H1 (cell line): ENCODE results near the gene RRAD. TPM values are rescaled to one million over a fixed set of nuclear protein-coding genes. Genes with fewer than 3 reads are reported as not detected.
"Not testable (repeated sequence)": the region's sequence is repeated elsewhere in the genome, so short reads cannot be mapped to it uniquely, and the experiment has no call there.

Experiments
- CTCF ChIA-PET: fragments of 300-600 bp; sonication (Branson Sonifier 250); formaldehyde crosslinking; loops from one replicate; lab custom pipeline; 2021; ENCODE audit not compliant: partially characterized antibody; lab: Charles Lee
- POLR2A ChIA-PET: fragments of 300-600 bp; sonication (Branson Sonifier 250); formaldehyde crosslinking; loops from one replicate; lab custom pipeline; 2021; ENCODE audit warnings: inconsistent platforms; ENCODE audit not compliant: partially characterized antibody; lab: Charles Lee
- DNase-seq, 2 experiments: peaks; one replicate each; pipeline versions ENCODE4 v3.0.0 to v3.0.0-alpha.2; 2010 to 2022; ENCODE audit warnings: low spot score in 2 of 2, low read depth in 1 of 2, mixed read lengths in 1 of 2
- FAIRE-seq: peaks from 2 replicates; lab custom pipeline; 2011; peaks lifted over from hg19 to GRCh38; lab: Jason Lieb, UNC
- H2AFZ ChIP-seq: 2 replicates; pipeline ENCODE4 v1.8.1; 2012; ENCODE audit warnings: low read length, inconsistent platforms
- H2AK5ac ChIP-seq: 2 replicates; pipeline ENCODE4 v1.6.1; 2013; ENCODE audit warnings: low read depth, low read length
- H2BK120ac ChIP-seq: replicated peaks from 2 replicates; pipeline ENCODE3; 2013; ENCODE audit warnings: low read depth, low read length, inconsistent platforms
- H2BK12ac ChIP-seq: 2 replicates; pipeline ENCODE4 v1.6.1; 2013; ENCODE audit warnings: low read depth, low read length
- H2BK15ac ChIP-seq: 2 replicates; pipeline ENCODE4 v1.6.1; 2013; ENCODE audit warnings: low read length
- H2BK20ac ChIP-seq: 2 replicates; pipeline ENCODE4 v1.6.1; 2013; ENCODE audit warnings: low read length
- H2BK5ac ChIP-seq: 2 replicates; pipeline ENCODE4 v1.6.1; 2013; ENCODE audit warnings: low read depth, low read length
- H3K14ac ChIP-seq: 2 replicates; pipeline ENCODE4 v1.6.1; 2013; ENCODE audit warnings: inconsistent platforms; ENCODE audit not compliant: insufficient read length
- H3K18ac ChIP-seq: 2 replicates; pipeline ENCODE4 v1.6.1; 2013; ENCODE audit warnings: low read length; ENCODE audit errors: extremely low read depth
- H3K23ac ChIP-seq: 2 replicates; pipeline ENCODE4 v1.6.1; 2013; ENCODE audit warnings: inconsistent platforms; ENCODE audit not compliant: insufficient read length
- H3K23me2 ChIP-seq: 2 replicates; pipeline ENCODE4 v1.6.1; 2013; ENCODE audit warnings: low read depth, low read length
- H3K27ac ChIP-seq: 2 replicates; pipeline ENCODE4 v1.6.1; 2011; ENCODE audit warnings: low read depth, low read length, inconsistent platforms
- H3K27me3 ChIP-seq, 4 experiments: replicated peaks in 1 of 4; 1 replicate in 1 of 4; 2 replicates in 3 of 4; pipeline versions ENCODE4 v1.6.1 to v1.8.1; 2011 to 2013; ENCODE audit warnings: low read length in 3 of 4, mild to moderate bottlenecking in 3 of 4, inconsistent platforms in 2 of 4, mixed read lengths in 2 of 4, moderate library complexity in 1 of 4; ENCODE audit not compliant: control insufficient read depth in 3 of 4, insufficient read depth in 3 of 4; ENCODE audit errors: extremely low read depth in 1 of 4
- H3K36me3 ChIP-seq, 4 experiments: 2 replicates each; pipeline versions ENCODE4 v1.6.1 to v1.8.1; 2011 to 2013; ENCODE audit warnings: mild to moderate bottlenecking in 4 of 4, low read length in 3 of 4, moderate library complexity in 2 of 4, control low read depth in 1 of 4, inconsistent platforms in 1 of 4; ENCODE audit not compliant: insufficient read depth in 4 of 4, control insufficient read depth in 2 of 4
- H3K4ac ChIP-seq: replicated peaks from 2 replicates; pipeline ENCODE3; 2013; ENCODE audit warnings: low read length, low read depth, mixed read lengths, inconsistent platforms; ENCODE audit not compliant: insufficient read length
- H3K4me1 ChIP-seq, 4 experiments: replicated peaks in 1 of 4; 1 replicate in 1 of 4; 2 replicates in 3 of 4; pipeline versions ENCODE4 v1.6.1 to v1.8.1; 2011 to 2013; ENCODE audit warnings: low read length in 3 of 4, inconsistent platforms in 2 of 4, mixed read lengths in 1 of 4; ENCODE audit not compliant: insufficient read depth in 4 of 4, control insufficient read depth in 3 of 4
- H3K4me2 ChIP-seq, 2 experiments: 2 replicates each; pipeline versions ENCODE4 v1.6.1 to v1.8.1; 2011 to 2013; ENCODE audit warnings: low read depth in 2 of 2, low read length in 2 of 2, control low read depth in 1 of 2, inconsistent platforms in 1 of 2, mild to moderate bottlenecking in 1 of 2; ENCODE audit not compliant: insufficient read depth in 1 of 2
- H3K4me3 ChIP-seq, 4 experiments: fragments of 200-600, 300-600 bp in 1 of 4; sonication (generic), shearing (Covaris generic), sonication (Bioruptor Twin) in 1 of 4; 2 replicates each; pipeline versions ENCODE4 v1.5.1 to v1.8.1; 2011 to 2016; ENCODE audit warnings: low read length in 4 of 4, low read depth in 3 of 4, control low read depth in 2 of 4, inconsistent platforms in 2 of 4, mild to moderate bottlenecking in 2 of 4, mixed read lengths in 1 of 4, moderate library complexity in 1 of 4; ENCODE audit not compliant: insufficient read depth in 2 of 4; ENCODE audit errors: extremely low read depth in 1 of 4
- H3K56ac ChIP-seq: replicated peaks from 2 replicates; pipeline ENCODE3; 2013; ENCODE audit warnings: low read depth, mild to moderate bottlenecking, mixed read lengths, low read length, inconsistent platforms; ENCODE audit not compliant: insufficient read length
- H3K79me1 ChIP-seq: 2 replicates; pipeline ENCODE4 v1.6.1; 2013; ENCODE audit warnings: low read depth, low read length, control low read depth
- H3K79me2 ChIP-seq, 2 experiments: 2 replicates each; pipeline versions ENCODE4 v1.6.1 to v1.8.1; 2012 to 2013; ENCODE audit warnings: low read length in 2 of 2, mild to moderate bottlenecking in 2 of 2, inconsistent platforms in 1 of 2; ENCODE audit not compliant: insufficient read depth in 2 of 2, control insufficient read depth in 1 of 2
- H3K9ac ChIP-seq, 4 experiments: replicated peaks in 1 of 4; 1 replicate in 1 of 4; 2 replicates in 3 of 4; pipeline versions ENCODE4 v1.6.1 to v1.8.1; 2011 to 2013; ENCODE audit warnings: low read depth in 3 of 4, low read length in 3 of 4, control low read depth in 2 of 4, mild to moderate bottlenecking in 2 of 4, moderate library complexity in 2 of 4, inconsistent platforms in 1 of 4; ENCODE audit errors: extremely low read depth in 1 of 4
- H3K9me3 ChIP-seq, 2 experiments: 2 replicates each; pipeline versions ENCODE4 v1.6.1 to v1.8.1; 2012 to 2013; ENCODE audit warnings: mild to moderate bottlenecking in 2 of 2, moderate library complexity in 2 of 2, control low read depth in 1 of 2, inconsistent platforms in 1 of 2, low read depth in 1 of 2, low read length in 1 of 2, mixed read lengths in 1 of 2; ENCODE audit not compliant: insufficient read depth in 2 of 2
- H4K20me1 ChIP-seq, 2 experiments: replicated peaks in 1 of 2; 2 replicates each; pipeline versions ENCODE3 to v1.8.1; 2011 to 2013; ENCODE audit warnings: inconsistent platforms in 2 of 2, low read length in 2 of 2, mild to moderate bottlenecking in 1 of 2; ENCODE audit not compliant: insufficient read depth in 2 of 2, control insufficient read depth in 1 of 2
- H4K5ac ChIP-seq: 2 replicates; pipeline ENCODE4 v1.6.1; 2013; ENCODE audit warnings: low read length, low read depth, mixed read lengths, inconsistent platforms; ENCODE audit not compliant: insufficient read length
- H4K8ac ChIP-seq: 2 replicates; pipeline ENCODE4 v1.8.0; 2013; ENCODE audit warnings: mild to moderate bottlenecking, moderate library complexity, low read length, inconsistent platforms; ENCODE audit not compliant: insufficient read depth; ENCODE audit errors: extremely low read depth
- H4K91ac ChIP-seq: replicated peaks from 2 replicates; pipeline ENCODE3; 2013; ENCODE audit warnings: low read length, mixed read lengths, inconsistent platforms; ENCODE audit not compliant: insufficient read length
- GTF2F1 ChIP-seq: IDR thresholded peaks from 2 replicates; pipeline ENCODE4 v1.6.1; 2012; ENCODE audit warnings: low read depth, low read length, improper control_type of control experiment, borderline replicate concordance
- MAFK ChIP-seq: IDR thresholded peaks from 2 replicates; pipeline ENCODE4 v1.6.1; 2012; ENCODE audit warnings: low read depth, mild to moderate bottlenecking, improper control_type of control experiment, low read length
- RNF2 ChIP-seq: fragments of 200-900, 300-1000 bp; sonication (generic); IDR thresholded peaks from 2 replicates; pipeline ENCODE4 v1.7.1; 2016; ENCODE audit warnings: borderline replicate concordance, low read depth, mild to moderate bottlenecking, antibody characterized with exemption, low read length; ENCODE audit not compliant: poor library complexity, severe bottlenecking; ENCODE audit errors: missing control alignments
- ZNF274 ChIP-seq: IDR thresholded peaks from 2 replicates; pipeline ENCODE4 v1.7.0; 2012; ENCODE audit warnings: low read length, borderline replicate concordance; ENCODE audit errors: extremely low read depth
- whole genome bisulfite sequencing, 2 experiments: shearing (Covaris generic) in 1 of 2; methylation state at CpG; one replicate each; pipeline versions ENCODE4 v1.1.6 to v1.1.7; 2013 to 2015; ENCODE audit warnings: low lambda C conversion rate in 2 of 2, mixed read lengths in 2 of 2, inconsistent platforms in 1 of 2, low coverage in 1 of 2, missing lambda C conversion rate in 1 of 2; ENCODE audit not compliant: insufficient replicate concordance in 2 of 2, insufficient coverage in 1 of 2, insufficient read length in 1 of 2; ENCODE audit errors: extremely low coverage in 1 of 2, missing lambda C conversion rate in 1 of 2; 5-methylcytosine and 5-hydroxymethylcytosine counted together
- polyA plus RNA-seq, 7 experiments: library from polyadenylated mRNA; depleted of rRNA in 3 of 7; stranded (reverse) in 5 of 7; unstranded in 2 of 7; fragments of >200 nt in 5 of 7; fragments of 200-250 nt in 2 of 7; gene quantifications; 1 replicate in 5 of 7; 2 replicates in 1 of 7; 4 replicates in 1 of 7; pipeline versions ENCODE4 v1.2.1 to v1.2.3, GENCODE V29; 2011 to 2013; ENCODE audit warnings: missing spikeins in 2 of 7, mixed read lengths in 2 of 7
- total RNA-seq: library from RNA; stranded (reverse); fragmentation: NEBNext Ultra II Directional; extraction: Animal tissue kit (Norgen Biotek cat#: 25700); gene quantifications from 2 replicates; pipeline ENCODE4 v1.2.1, GENCODE V29; 2021

RRAD gene
- total and polyA plus RNA-seq, 2 of the 8 experiments (the other 6 are each of a cell fraction or from before 2014, with no cell fraction given), result 0.17 TPM; not detected in 1

DNA sequence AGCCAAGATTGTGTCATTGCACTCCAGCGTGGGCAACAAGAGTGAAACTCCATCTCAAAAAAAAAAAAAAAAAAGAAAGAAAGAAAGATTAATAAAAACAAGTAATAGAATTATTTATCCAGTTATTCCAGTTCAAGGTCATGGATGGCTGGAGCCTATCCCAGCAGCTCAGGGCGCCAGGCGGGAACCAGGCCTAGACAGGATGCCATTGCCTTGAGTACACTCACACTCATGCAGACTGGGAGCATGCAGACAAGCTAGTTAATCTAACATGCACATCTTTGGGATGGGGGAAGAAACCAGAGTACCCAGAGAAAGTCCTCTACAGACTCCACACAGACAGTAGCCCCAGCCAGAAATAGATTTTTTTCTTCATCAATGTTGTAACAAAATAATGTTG, 27.1 kb downstream of the RRAD start (continued):
- TF ChIP-seq GTF2F1, result no peak
- TF ChIP-seq MAFK, result no peak
- TF ChIP-seq RNF2, result no peak
- TF ChIP-seq ZNF274, result no peak

DNA sequence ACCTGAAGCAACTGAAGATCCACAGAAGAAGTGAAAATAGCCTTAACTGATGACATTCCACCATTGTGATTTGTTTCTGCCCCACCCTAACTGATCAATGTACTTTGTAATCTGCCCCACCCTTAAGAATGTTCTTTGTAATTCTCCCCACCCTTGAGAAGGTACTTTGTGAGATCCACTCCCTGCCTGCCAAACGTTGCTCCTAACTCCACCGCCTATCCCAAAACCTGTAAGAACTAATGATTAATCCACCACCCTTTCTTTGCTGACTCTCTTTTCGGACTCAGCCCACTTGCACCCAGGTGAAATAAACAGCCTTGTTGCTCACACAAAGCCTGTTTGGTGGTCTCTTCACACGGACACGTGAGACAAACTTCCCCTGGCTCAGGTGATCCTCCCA, 28.7 kb downstream of the RRAD start:
- not testable (repeated sequence) for H2BK120ac ChIP-seq, H2BK15ac ChIP-seq, H2AK5ac ChIP-seq, H3K14ac ChIP-seq, DNase-seq, H4K5ac ChIP-seq, H3K23me2 ChIP-seq, H3K9me3 ChIP-seq, FAIRE-seq, H3K79me1 ChIP-seq, H3K4me2 ChIP-seq, H2AFZ ChIP-seq, H3K9ac ChIP-seq, H3K23ac ChIP-seq, H3K56ac ChIP-seq, H3K27ac ChIP-seq, H4K20me1 ChIP-seq, H3K4ac ChIP-seq, H3K36me3 ChIP-seq, H3K18ac ChIP-seq, H4K8ac ChIP-seq, H2BK12ac ChIP-seq, H3K4me1 ChIP-seq, H3K79me2 ChIP-seq, H2BK20ac ChIP-seq, H2BK5ac ChIP-seq, H3K27me3 ChIP-seq, H4K91ac ChIP-seq, H3K4me3 ChIP-seq
- 76% methylated on average over 5 of the region's 5 CpGs; no CpG with 5 or more reads in 1 of the 2 experiments for WGBS, 2 experiments
- POLR2A ChIA-PET, result interaction anchor here (1.3 to 2.2 kb wide), 2 partner anchors 22 to 30 kb away, joined by 3 to 6 read pairs; partner anchors contain the start of gene CDH16
- CTCF ChIA-PET, result interaction anchor here (1.1 to 42.0 kb wide), 9 partner anchors 12 to 235 kb away, joined by 3 to 1009 read pairs (median 7); partner anchors contain the start of genes CDH16, CIAO2B, PDP2 and RRAD
